ENCODE results near the gene KCNE5.

DNA sequence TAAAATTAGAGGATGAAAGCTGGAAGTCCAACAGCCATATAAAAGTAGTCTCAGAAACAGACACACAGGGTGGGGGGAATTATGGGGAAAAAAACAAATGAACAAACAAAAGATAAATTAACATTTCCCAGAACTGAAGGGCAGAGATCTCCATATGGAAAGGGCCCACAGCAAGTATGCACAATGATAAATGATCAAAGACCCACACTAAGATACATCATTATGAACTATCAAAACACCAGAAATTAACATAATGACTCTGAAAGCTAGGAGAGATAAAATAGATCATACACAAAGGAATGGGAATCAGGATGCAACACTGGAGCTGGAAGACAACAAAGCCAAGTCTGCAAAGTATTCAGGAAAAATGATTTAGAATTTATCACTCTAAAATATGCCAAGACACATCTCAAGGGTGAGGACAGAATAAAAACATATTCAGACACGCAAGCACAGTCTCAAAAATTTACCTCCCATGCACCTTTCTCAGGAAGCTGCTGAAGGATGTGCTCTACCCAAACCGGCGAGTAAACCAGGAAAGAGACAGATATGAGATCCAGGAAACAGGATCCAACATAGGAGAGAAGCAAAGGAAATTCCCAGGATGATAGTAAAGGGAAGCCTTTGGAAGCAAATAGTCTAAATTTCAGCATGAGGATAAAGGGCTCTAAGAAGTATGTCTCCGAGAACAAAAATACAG lies 30.7 kb upstream of the KCNE5 start:
- TF ChIP-seq, protein P1, sequence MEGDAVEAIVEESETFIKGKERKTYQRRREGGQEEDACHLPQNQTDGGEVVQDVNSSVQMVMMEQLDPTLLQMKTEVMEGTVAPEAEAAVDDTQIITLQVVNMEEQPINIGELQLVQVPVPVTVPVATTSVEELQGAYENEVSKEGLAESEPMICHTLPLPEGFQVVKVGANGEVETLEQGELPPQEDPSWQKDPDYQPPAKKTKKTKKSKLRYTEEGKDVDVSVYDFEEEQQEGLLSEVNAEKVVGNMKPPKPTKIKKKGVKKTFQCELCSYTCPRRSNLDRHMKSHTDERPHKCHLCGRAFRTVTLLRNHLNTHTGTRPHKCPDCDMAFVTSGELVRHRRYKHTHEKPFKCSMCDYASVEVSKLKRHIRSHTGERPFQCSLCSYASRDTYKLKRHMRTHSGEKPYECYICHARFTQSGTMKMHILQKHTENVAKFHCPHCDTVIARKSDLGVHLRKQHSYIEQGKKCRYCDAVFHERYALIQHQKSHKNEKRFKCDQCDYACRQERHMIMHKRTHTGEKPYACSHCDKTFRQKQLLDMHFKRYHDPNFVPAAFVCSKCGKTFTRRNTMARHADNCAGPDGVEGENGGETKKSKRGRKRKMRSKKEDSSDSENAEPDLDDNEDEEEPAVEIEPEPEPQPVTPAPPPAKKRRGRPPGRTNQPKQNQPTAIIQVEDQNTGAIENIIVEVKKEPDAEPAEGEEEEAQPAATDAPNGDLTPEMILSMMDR (IDR thresholded peaks at IDR 0.05): no peak
- TF ChIP-seq POLR2A (IDR thresholded peaks at IDR 0.05): no peak

Data from testis (tissue), 2 donors.